A673 (cell line): Measurements from ENCODE around the gene FNDC11. TPM values are rescaled to one million over a fixed set of nuclear protein-coding genes. Genes with fewer than 3 reads are reported as not detected.

Experiments used
- BruUV-seq: library from RNA; stranded (reverse); fragments of 400-500 nt; replicated peaks from 2 replicates; lab custom pipeline; 2021; lab: Mats Ljungman, UMichigan
- CTCF ChIA-PET: fragments of 300-600 bp; sonication (Branson Sonifier 250); formaldehyde crosslinking; loops from one replicate; lab custom pipeline; 2022; ENCODE audit warnings: antibody characterized with exemption; lab: Charles Lee
- POLR2A ChIA-PET: fragments of 300-600 bp; sonication (Branson Sonifier 250); formaldehyde crosslinking; loops from one replicate; lab custom pipeline; 2022; ENCODE audit warnings: antibody characterized with exemption; ENCODE audit not compliant: low non-redundant PET; lab: Charles Lee
- DNase-seq: peaks from one replicate; pipeline ENCODE4 v3.0.0-alpha.2; 2015; ENCODE audit warnings: low spot score
- H3K27ac ChIP-seq: fragments of 200-600 bp; sonication (generic); 2 replicates; pipeline ENCODE4 v1.5.1; 2016; ENCODE audit warnings: mixed run types, low read depth, mild to moderate bottlenecking, mixed read lengths, antibody characterized with exemption, low read length; ENCODE audit not compliant: poor library complexity, severe bottlenecking
- H3K27me3 ChIP-seq: fragments of 200-600 bp; sonication (generic); replicated peaks from 2 replicates; pipeline ENCODE4 v1.6.1; 2017; ENCODE audit warnings: mixed run types, low read depth, mild to moderate bottlenecking, mixed read lengths, antibody characterized with exemption, low read length; ENCODE audit not compliant: insufficient read depth, poor library complexity
- H3K36me3 ChIP-seq: fragments of 200-600 bp; sonication (generic); 2 replicates; pipeline ENCODE4 v1.6.1; 2016; ENCODE audit warnings: mixed run types, mild to moderate bottlenecking, mixed read lengths, antibody characterized with exemption, low read length; ENCODE audit not compliant: insufficient read depth, poor library complexity, severe bottlenecking
- H3K4me1 ChIP-seq: fragments of 200-600 bp; sonication (generic); 2 replicates; pipeline ENCODE4 v1.6.1; 2017; ENCODE audit warnings: mixed run types, mild to moderate bottlenecking, mixed read lengths, antibody characterized with exemption, low read length; ENCODE audit not compliant: insufficient read depth, poor library complexity, severe bottlenecking
- H3K4me3 ChIP-seq: fragments of 200-600 bp; sonication (generic); 2 replicates; pipeline ENCODE4 v1.5.1; 2016; ENCODE audit warnings: low read depth, mixed run types, mild to moderate bottlenecking, mixed read lengths, low read length; ENCODE audit not compliant: poor library complexity, severe bottlenecking
- H3K9me3 ChIP-seq: fragments of 200-600 bp; sonication (generic); 2 replicates; pipeline ENCODE4 v1.6.1; 2016; ENCODE audit warnings: mixed run types, low read depth, mild to moderate bottlenecking, mixed read lengths, antibody characterized with exemption, low read length; ENCODE audit not compliant: poor library complexity, severe bottlenecking
- EZH2 ChIP-seq: fragments of 200-600 bp; sonication (generic); IDR thresholded peaks from 2 replicates; pipeline ENCODE4 v1.6.1; 2017; ENCODE audit warnings: borderline replicate concordance, low read depth, mild to moderate bottlenecking, mixed read lengths, antibody characterized with exemption, low read length; ENCODE audit not compliant: poor library complexity, severe bottlenecking
- intact Hi-C: fragments of 100-400 bp; cut with micrococcal nuclease; formaldehyde crosslinking; loops from one replicate; pipeline ENCODE4 v1.10.0; 2022; ENCODE audit not compliant: unreplicated experiment
- total RNA-seq: library from RNA; stranded (reverse); gene quantifications from 2 replicates; pipeline ENCODE4 v1.2.3, GENCODE V29; 2021
- TF ChIP-seq, protein P1 (sequence below): fragments of 300-800, 200-600 bp; sonication (generic); conservative IDR thresholded peaks from 2 replicates; pipeline ENCODE4 v1.5.1; 2017; ENCODE audit warnings: low read depth, mild to moderate bottlenecking, antibody characterized with exemption, low read length, moderate library complexity, mixed read lengths

The FNDC11 gene
- total RNA-seq, 1 experiment from 2014 or later, result 0.21 TPM

GRCh38 chr20:63549679-63550282 is 4.2 kb upstream of the FNDC11 start:
- no TSS peak for BruUV-seq
- POLR2A ChIA-PET, result no interaction called here
- CTCF ChIA-PET, result no interaction called here

GRCh38 chr20:63551068-63551467 is 2.9 kb upstream of the FNDC11 start:
- H3K4me3 ChIP-seq, result no peak overlapping the region
- ChIA-PET CTCF (no interaction called here), POLR2A (no interaction called here)
- H3K27me3 ChIP-seq, result peaks cover 28% of the 10 kb centered on the region
- intact Hi-C loops, result no loop called here
- no peaks in the 10 kb centered on the region for H3K36me3 ChIP-seq
- H3K9me3 ChIP-seq, result no peaks in the 10 kb centered on the region
- TF ChIP-seq, protein P1, sequence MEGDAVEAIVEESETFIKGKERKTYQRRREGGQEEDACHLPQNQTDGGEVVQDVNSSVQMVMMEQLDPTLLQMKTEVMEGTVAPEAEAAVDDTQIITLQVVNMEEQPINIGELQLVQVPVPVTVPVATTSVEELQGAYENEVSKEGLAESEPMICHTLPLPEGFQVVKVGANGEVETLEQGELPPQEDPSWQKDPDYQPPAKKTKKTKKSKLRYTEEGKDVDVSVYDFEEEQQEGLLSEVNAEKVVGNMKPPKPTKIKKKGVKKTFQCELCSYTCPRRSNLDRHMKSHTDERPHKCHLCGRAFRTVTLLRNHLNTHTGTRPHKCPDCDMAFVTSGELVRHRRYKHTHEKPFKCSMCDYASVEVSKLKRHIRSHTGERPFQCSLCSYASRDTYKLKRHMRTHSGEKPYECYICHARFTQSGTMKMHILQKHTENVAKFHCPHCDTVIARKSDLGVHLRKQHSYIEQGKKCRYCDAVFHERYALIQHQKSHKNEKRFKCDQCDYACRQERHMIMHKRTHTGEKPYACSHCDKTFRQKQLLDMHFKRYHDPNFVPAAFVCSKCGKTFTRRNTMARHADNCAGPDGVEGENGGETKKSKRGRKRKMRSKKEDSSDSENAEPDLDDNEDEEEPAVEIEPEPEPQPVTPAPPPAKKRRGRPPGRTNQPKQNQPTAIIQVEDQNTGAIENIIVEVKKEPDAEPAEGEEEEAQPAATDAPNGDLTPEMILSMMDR, result no peak
- TF ChIP-seq EZH2, result no peak
- H3K4me1 ChIP-seq, result peaks cover 14% of the 10 kb centered on the region
- no TSS peak for BruUV-seq
- no peak for DNase-seq
- H3K27ac ChIP-seq, result no peak overlapping the region

More at GRCh38 chr20:63549679-63550282, 4.2 kb upstream of the FNDC11 start:
- Histone ChIP-seq H3K27ac (no peak overlapping the region), H3K27me3 (peaks cover 41% of the 10 kb centered on the region), H3K9me3 (no peaks in the 10 kb centered on the region), H3K4me1 (peaks cover 14% of the 10 kb centered on the region), H3K36me3 (no peaks in the 10 kb centered on the region), H3K4me3 (no peak overlapping the region)
- intact Hi-C loops, result no loop called here
- DNase-seq, result no peak
- TF ChIP-seq, protein P1, result no peak
- no peak for TF ChIP-seq EZH2

DNA sequence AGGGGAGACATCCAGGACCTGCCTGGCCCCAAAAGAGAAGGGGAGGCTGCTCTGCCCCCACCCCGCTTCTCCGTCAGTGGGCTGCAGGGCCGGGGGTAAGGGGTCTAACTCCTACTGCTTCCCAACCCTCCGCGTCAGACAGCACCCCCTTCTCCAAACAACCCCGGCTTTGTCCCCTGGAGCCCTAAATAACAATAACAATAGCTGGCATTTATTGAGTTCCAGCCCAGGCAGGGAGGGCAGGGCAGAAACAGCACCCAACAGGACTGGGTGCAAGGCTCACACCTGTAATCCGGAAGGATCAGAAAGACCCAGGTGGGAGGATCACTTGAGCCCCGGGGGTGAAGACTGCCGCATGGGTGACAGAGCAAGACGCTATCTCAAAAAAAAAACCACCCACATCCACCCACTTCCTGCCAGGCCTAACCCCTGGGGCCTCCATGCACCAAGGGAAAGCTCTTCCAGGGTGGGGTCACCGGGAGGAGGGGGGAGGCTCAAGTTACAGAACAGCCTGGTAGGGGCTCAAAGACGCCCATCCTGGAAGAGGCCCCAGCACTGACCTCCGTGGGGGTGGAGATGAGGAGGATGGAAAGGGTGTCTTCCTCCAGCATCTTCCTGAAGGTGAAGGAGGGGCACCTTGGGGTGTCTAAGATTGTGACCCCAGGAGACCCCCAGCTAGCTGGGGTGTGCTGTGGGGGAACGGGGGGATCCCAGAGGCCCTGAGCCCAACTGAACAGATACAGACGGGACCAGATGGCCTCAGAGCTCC is 1.3 kb upstream of the FNDC11 start:
- DNase-seq, result no peak
- Histone ChIP-seq H3K9me3 (no peaks in the 10 kb centered on the region), H3K4me1 (peaks cover 14% of the 10 kb centered on the region), H3K36me3 (no peaks in the 10 kb centered on the region), H3K4me3 (no peak overlapping the region), H3K27ac (no peak overlapping the region), H3K27me3 (peaks cover 12% of the 10 kb centered on the region)
- POLR2A ChIA-PET, result no interaction called here
- CTCF ChIA-PET, result no interaction called here
- no TSS peak for BruUV-seq
- no peak for TF ChIP-seq EZH2
- TF ChIP-seq, protein P1, result no peak
- intact Hi-C loops, result no loop called here
